ENCODE data around the gene CCL22.
A peak's percentile ranks its signal among the peaks of the same experiment; 100 is the strongest.
"Not testable (repeated sequence)": the region's sequence is repeated elsewhere in the genome, so short reads cannot be mapped to it uniquely, and the experiment has no call there.

CCL22 gene

DNA sequence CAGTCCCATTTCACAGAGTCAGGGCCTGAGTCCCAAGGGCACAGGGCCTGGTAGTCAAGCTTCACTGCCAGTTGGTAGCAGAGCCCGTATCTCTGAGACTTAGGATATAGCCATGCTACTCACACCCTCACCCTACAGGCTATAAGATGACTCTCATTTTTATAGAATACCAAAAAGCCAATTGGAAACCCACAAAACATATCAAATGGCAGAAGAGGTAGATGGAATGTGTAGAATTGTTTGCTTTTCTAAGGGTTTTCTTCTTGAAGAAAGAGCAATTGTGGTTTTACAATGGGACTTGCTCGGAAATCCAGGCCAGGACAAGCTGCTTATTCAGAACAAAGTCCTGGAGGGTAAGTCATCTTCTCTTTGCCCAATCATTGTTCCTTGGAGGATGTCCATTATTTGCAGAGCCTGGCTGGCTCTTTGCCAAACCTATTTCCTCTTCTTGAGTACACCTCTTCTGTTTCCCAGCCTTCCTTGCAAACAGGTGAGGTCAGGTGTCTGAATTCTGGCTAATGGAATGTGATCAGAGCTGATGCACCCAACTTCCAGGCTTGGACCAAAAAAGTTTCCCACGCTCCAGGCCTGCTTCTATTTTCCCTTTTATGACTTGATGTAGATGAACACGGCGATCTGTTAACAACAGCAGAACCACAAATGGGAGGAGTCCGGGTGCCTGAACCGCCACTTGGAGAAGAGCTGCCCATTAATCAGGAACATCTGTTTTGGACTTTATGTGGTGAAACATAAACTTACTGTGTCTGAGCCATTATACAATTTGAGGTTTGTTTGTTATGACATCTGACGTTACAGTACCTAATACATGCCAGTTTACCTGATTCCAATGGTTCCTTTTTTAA lies 16.9 kb upstream of the CCL22 start (continued):
- no peak for TF ChIP-seq SALL2 (tag by site-specific recombination; IDR thresholded peaks at IDR 0.05; ENCODE audit: borderline replicate concordance)
- TF ChIP-seq ZNF302 (tag by site-specific recombination; IDR thresholded peaks at IDR 0.05; ENCODE audit: low read depth) = no peak
- no peak for TF ChIP-seq ZFHX2 (tag by site-specific recombination; conservative IDR thresholded peaks at IDR 0.05)

DNA sequence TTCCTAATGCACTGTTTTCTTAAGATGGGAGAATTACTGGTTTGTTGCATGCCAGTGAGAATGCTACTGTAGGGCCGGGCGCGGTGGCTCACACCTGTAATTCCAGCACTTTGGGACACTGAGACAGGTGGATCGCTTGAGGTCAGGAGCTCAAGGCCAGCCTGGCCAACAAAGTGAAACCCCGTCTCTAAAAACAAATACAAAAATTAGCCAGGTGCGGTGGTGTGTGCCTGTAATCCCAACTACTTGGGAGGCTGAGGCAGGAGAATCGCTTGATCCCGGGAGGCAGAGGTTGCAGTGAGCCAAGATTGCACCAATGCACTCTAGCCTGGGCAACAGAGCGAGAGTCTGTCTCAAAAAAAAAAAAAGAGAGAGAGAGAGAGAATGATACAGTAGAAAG lies 16.0 kb upstream of the CCL22 start:
- CTCF ChIA-PET = interaction anchor here (0.8 to 1.9 kb wide), 2 partner anchors 80 to 127 kb away, joined by 3 to 10 read pairs; no protein-coding TSS in a partner anchor
- H3K27ac ChIP-seq (ENCODE audit: extremely low read depth, low read depth, low read length); H3K4me1 ChIP-seq (ENCODE audit: control insufficient read depth, insufficient read depth, low read length); H3K36me3 ChIP-seq (ENCODE audit: control insufficient read depth in 2 of 2, insufficient read depth in 1 of 2, low read length in 2 of 2); POLR2A ChIA-PET; H3K9me3 ChIP-seq (ENCODE audit: control insufficient read depth, insufficient read depth, low read depth, low read length); H3K4me3 ChIP-seq (ENCODE audit: low read depth, low read length): not testable (repeated sequence)

DNA sequence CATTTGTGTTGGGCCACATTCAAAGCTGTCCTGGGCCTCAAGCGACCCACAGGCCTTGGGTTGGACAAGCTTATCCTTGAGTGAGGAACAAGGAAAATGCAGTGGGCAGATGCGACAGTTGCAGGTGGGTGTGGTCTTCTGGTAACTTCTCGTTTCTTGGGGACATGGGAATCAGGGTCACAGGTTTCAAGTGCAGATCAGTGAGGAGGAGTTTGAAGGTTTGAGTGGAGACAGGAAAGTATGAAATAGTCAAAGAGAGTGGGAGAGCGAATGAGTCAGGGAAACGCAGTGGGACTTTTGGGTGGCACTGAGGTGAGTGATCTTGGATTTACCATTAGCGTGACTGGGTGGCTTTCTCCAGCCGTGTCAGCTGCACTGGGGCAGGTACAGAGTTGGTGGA lies 15.4 kb upstream of the CCL22 start:
- no peaks in the 10 kb centered on the region for H3K9me3 ChIP-seq (ENCODE audit: control insufficient read depth, insufficient read depth, low read depth, low read length)
- TF ChIP-seq KLF10 (tag by site-specific recombination; IDR thresholded peaks at IDR 0.05) (no peak), ZNF555 (tag by site-specific recombination; conservative IDR thresholded peaks at IDR 0.05) (no peak), ZNF560 (tag by site-specific recombination; IDR thresholded peaks at IDR 0.05; ENCODE audit: borderline replicate concordance) (no peak), ZNF146 (tag by site-specific recombination; IDR thresholded peaks at IDR 0.05) (no peak), ZNF654 (tag by site-specific recombination; IDR thresholded peaks at IDR 0.05; ENCODE audit: low read depth) (no peak)
- TF ChIP-seq, protein P1, sequence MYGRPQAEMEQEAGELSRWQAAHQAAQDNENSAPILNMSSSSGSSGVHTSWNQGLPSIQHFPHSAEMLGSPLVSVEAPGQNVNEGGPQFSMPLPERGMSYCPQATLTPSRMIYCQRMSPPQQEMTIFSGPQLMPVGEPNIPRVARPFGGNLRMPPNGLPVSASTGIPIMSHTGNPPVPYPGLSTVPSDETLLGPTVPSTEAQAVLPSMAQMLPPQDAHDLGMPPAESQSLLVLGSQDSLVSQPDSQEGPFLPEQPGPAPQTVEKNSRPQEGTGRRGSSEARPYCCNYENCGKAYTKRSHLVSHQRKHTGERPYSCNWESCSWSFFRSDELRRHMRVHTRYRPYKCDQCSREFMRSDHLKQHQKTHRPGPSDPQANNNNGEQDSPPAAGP (tag by site-specific recombination; IDR thresholded peaks at IDR 0.05) = no peak
- no peaks in the 10 kb centered on the region for H3K36me3 ChIP-seq (ENCODE audit: control insufficient read depth in 2 of 2, insufficient read depth in 1 of 2, low read length in 2 of 2)
- H3K27ac ChIP-seq (ENCODE audit: extremely low read depth, low read depth, low read length) = no peak overlapping the region
- H3K4me3 ChIP-seq (ENCODE audit: low read depth, low read length) = no peak overlapping the region
- ChIA-PET CTCF (interaction anchor here (0.7 to 1.1 kb wide), 4 partner anchors 12 to 127 kb away, joined by 3 to 4 read pairs (median 3); no protein-coding TSS in a partner anchor), POLR2A (no interaction called here)
- H3K4me1 ChIP-seq (ENCODE audit: control insufficient read depth, insufficient read depth, low read length) = peaks cover 5% of the 10 kb centered on the region

DNA sequence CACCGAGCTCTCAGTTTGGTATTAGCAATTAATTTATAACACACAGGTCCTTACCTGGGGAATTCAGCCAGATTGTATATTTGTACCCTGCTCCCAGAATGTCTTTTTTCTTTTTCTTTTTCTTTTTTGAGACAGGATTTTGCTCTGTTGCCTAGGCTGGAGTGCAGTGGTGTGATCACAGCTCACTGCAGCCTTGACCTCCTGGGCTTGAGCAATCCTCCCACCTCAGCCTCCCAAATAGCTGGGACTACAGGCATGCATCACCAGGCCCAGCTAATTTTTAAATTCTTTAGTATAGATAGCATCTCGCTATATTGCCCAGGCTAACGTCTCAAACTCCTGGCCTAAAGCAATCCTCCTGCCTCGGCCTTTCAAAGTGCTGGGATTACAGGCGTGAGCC lies 14.5 kb upstream of the CCL22 start:
- H3K27ac ChIP-seq (ENCODE audit: extremely low read depth, low read depth, low read length); POLR2A ChIA-PET: not testable (repeated sequence)
- CTCF ChIA-PET = interaction anchor here (0.7 to 1.1 kb wide), 3 partner anchors 12 to 75 kb away, joined by 3 to 4 read pairs (median 3); no protein-coding TSS in a partner anchor

DNA sequence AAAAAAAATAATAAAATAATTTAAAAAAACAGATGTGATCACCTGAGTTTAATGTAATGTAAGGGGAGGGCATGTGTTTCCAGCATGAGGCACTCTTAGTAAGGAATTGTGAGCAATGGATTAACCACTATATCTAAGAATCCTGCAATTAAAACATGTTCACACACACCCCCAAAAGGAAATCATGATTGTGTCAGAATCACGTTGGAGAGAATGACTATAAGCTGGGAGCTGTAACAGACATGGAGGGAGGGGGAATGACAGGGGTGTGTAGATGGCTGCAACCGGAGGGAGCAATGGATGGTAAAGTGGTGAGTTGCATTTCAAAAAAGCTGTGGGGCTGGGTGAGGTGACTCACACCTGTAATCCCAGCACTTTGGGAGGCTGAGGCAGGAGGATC lies 13.6 kb upstream of the CCL22 start:
- POLR2A ChIA-PET = no interaction called here
- CTCF ChIA-PET = no interaction called here
- no peak overlapping the region for H3K4me3 ChIP-seq (ENCODE audit: low read depth, low read length)
- no peak overlapping the region for H3K27ac ChIP-seq (ENCODE audit: extremely low read depth, low read depth, low read length)
- TF ChIP-seq ZNF169 (tag by site-specific recombination; IDR thresholded peaks at IDR 0.05) = no peak
- 0 out of 2 replicates have a peak, but pooled peaks have one; percentile 13 for TF ChIP-seq ZNF121 (tag by site-specific recombination; IDR thresholded peaks at IDR 0.05)
- H3K4me1 ChIP-seq (ENCODE audit: control insufficient read depth, insufficient read depth, low read length) = peaks cover 5% of the 10 kb centered on the region
- H3K9me3 ChIP-seq (ENCODE audit: control insufficient read depth, insufficient read depth, low read depth, low read length) = no peaks in the 10 kb centered on the region
- no peaks in the 10 kb centered on the region for H3K36me3 ChIP-seq (ENCODE audit: control insufficient read depth in 2 of 2, insufficient read depth in 1 of 2, low read length in 2 of 2)

More for the DNA sequence above, 14.5 kb upstream of the CCL22 start:
- not testable (repeated sequence) for H3K9me3 ChIP-seq (ENCODE audit: control insufficient read depth, insufficient read depth, low read depth, low read length); H3K4me1 ChIP-seq (ENCODE audit: control insufficient read depth, insufficient read depth, low read length); H3K36me3 ChIP-seq (ENCODE audit: control insufficient read depth in 2 of 2, insufficient read depth in 1 of 2, low read length in 2 of 2); H3K4me3 ChIP-seq (ENCODE audit: low read depth, low read length)

All from HEK293 (cell line).